GM18505 (cell line): Measurements from ENCODE around the gene ARCN1.

Experiments used
- ATAC-seq: cut with Tn5 transposase; IDR thresholded peaks from one replicate; pipeline ENCODE4 v1.9.1; 2021; ENCODE audit not compliant: unreplicated experiment
- POLR2A ChIP-seq: IDR thresholded peaks from 4 replicates; pipeline ENCODE4 v1.6.1; 2011; ENCODE audit warnings: borderline replicate concordance; ENCODE audit not compliant: insufficient read depth, insufficient read length; ENCODE audit errors: extremely low read depth

The ARCN1 gene

DNA sequence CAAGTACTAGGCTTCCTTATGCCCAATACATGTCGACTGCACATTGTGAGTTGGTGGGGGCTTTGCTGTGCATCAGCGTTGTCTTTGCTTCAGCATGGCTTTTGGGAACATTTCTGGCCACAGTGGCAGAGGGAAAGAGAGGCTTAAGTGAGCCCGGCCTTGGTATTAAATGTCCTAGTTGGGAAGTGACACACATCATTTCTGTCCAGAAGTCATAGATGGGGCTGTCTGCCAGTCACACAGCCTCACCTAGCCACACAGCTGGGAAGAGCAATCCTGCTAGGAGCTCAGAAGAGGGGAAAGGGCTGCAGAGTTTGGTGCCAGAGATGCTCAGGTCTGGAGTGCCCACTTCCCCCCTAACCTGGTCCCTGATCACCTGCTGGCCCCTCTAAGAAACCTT, 79.6 kb downstream of the ARCN1 start:
- TF ChIP-seq POLR2A = no peak
- ATAC-seq = no peak
